Bronchial epithelial cell (primary cell): ENCODE data around the gene OSCP1. TPM values are rescaled to one million over a fixed set of nuclear protein-coding genes. Genes with fewer than 3 reads are reported as not detected.
A peak's percentile ranks its signal among the peaks of the same experiment; 100 is the strongest.

ENCODE experiments used
- DNase-seq: peaks from one replicate; pipeline ENCODE4 v3.0.0-alpha.2; 2010; ENCODE audit warnings: low read depth
- FAIRE-seq: peaks from 2 replicates; lab custom pipeline; 2011; peaks lifted over from hg19 to GRCh38; lab: Jason Lieb, UNC
- H3K27me3 ChIP-seq: 2 replicates; pipeline ENCODE4 v1.5.1; 2011; ENCODE audit warnings: low read length; ENCODE audit not compliant: control insufficient read depth, insufficient read depth
- H3K36me3 ChIP-seq: 2 replicates; pipeline ENCODE4 v1.5.1; 2011; ENCODE audit warnings: low read length; ENCODE audit not compliant: control insufficient read depth, insufficient read depth
- H3K4me3 ChIP-seq: 2 replicates; pipeline ENCODE4 v1.5.1; 2011; ENCODE audit warnings: mild to moderate bottlenecking, low read depth, low read length, control low read depth
- CTCF ChIP-seq: IDR thresholded peaks from 2 replicates; pipeline ENCODE4 v1.5.1; 2011; ENCODE audit warnings: mild to moderate bottlenecking, moderate library complexity, low read length, control low read depth, inconsistent platforms; ENCODE audit not compliant: insufficient read depth, severe bottlenecking
- total RNA-seq: library from RNA; depleted of rRNA; stranded (reverse); fragments of >200 nt; gene quantifications from 2 replicates; pipeline ENCODE4 v1.2.1, GENCODE V29; 2014

Gene OSCP1
- total RNA-seq, 1 donor from 2014 or later: 3.7 TPM

GRCh38 chr1:36392836-36393235, 57.4 kb downstream of the OSCP1 start:
- H3K27me3 ChIP-seq: no peaks in the 10 kb centered on the region
- no peak for TF ChIP-seq CTCF
- DNase-seq (no peak), FAIRE-seq (no peak)
- H3K4me3 ChIP-seq: no peak overlapping the region
- H3K36me3 ChIP-seq: peaks cover 9% of the 10 kb centered on the region

- FAIRE-seq: no peak
Measured at GRCh38 chr1:36391271-36391670, 59.0 kb downstream of the OSCP1 start.

GRCh38 chr1:36390411-36390810, 59.8 kb downstream of the OSCP1 start:
- H3K27me3 ChIP-seq: no peaks in the 10 kb centered on the region
- TF ChIP-seq CTCF: no peak
- peaks cover 9% of the 10 kb centered on the region for H3K36me3 ChIP-seq
- FAIRE-seq (no peak), DNase-seq (no peak)
- no peak overlapping the region for H3K4me3 ChIP-seq

More at GRCh38 chr1:36391271-36391670, 59.0 kb downstream of the OSCP1 start:
- Histone ChIP-seq H3K27me3 (no peaks in the 10 kb centered on the region), H3K36me3 (peaks cover 9% of the 10 kb centered on the region), H3K4me3 (no peak overlapping the region)
- no peak for DNase-seq
- TF ChIP-seq CTCF: no peak

- peaks cover 9% of the 10 kb centered on the region for H3K36me3 ChIP-seq
- no peak overlapping the region for H3K4me3 ChIP-seq
- DNase-seq (no peak), FAIRE-seq (no peak)
- no peaks in the 10 kb centered on the region for H3K27me3 ChIP-seq
- no peak for TF ChIP-seq CTCF
Measured at GRCh38 chr1:36389999-36390398, 60.3 kb downstream of the OSCP1 start.

- no peak overlapping the region for H3K4me3 ChIP-seq
- H3K27me3 ChIP-seq: no peaks in the 10 kb centered on the region
- TF ChIP-seq CTCF: no peak
- no peak for DNase-seq
- peaks cover 9% of the 10 kb centered on the region for H3K36me3 ChIP-seq
- FAIRE-seq: no peak
Measured at GRCh38 chr1:36389261-36389660, 61.0 kb downstream of the OSCP1 start.

- no peak for TF ChIP-seq CTCF
- Histone ChIP-seq H3K27me3 (no peaks in the 10 kb centered on the region), H3K4me3 (no peak overlapping the region), H3K36me3 (peaks cover 7% of the 10 kb centered on the region)
- FAIRE-seq (no peak), DNase-seq (peak; percentile 71)
Measured at GRCh38 chr1:36387141-36387949, 62.9 kb downstream of the OSCP1 start.
